GM12878 (cell line): Measurements from ENCODE around the gene CDYL. TPM values are rescaled to one million over a fixed set of nuclear protein-coding genes. Genes with fewer than 3 reads are reported as not detected.

Experiments
- ATAC-seq: fragments of 200-7000 bp; cut with Tn5 transposase; 3 replicates; pipeline ENCODE4 v1.9.1; 2020; ENCODE audit warnings: mild to moderate bottlenecking, moderate library complexity
- BruUV-seq: library from RNA; stranded (reverse); fragments of 400-500 nt; replicated peaks from 2 replicates; lab custom pipeline; 2021; lab: Mats Ljungman, UMichigan
- CTCF ChIA-PET: fragments of 300-600 bp; sonication (Branson Sonifier 250); formaldehyde crosslinking; extraction: SDS; loops from one replicate; lab custom pipeline; 2021; ENCODE audit warnings: inconsistent platforms; lab: Yijun Ruan, JAX
- POLR2A ChIA-PET: fragments of 350-600 bp; formaldehyde crosslinking; extraction: SDS; loops from one replicate; lab custom pipeline; 2021; ENCODE audit warnings: inconsistent platforms; lab: Charles Lee
- RAD21 ChIA-PET: fragments of 300-600 bp; sonication (Branson Sonifier 250); formaldehyde crosslinking; loops from one replicate; lab custom pipeline; 2023; ENCODE audit warnings: antibody characterized with exemption; ENCODE audit not compliant: unreplicated experiment; lab: Charles Lee
- SMC1A ChIA-PET: fragments of 300-600 bp; sonication (Branson Sonifier 250); formaldehyde crosslinking; loops from one replicate; lab custom pipeline; 2023; ENCODE audit not compliant: unreplicated experiment, uncharacterized antibody; lab: Charles Lee
- DNase-seq: peaks from one replicate; pipeline ENCODE4 v3.0.0-alpha.2; 2011; ENCODE audit warnings: low read depth, low spot score
- FAIRE-seq: peaks from 3 replicates; lab custom pipeline; 2011; peaks lifted over from hg19 to GRCh38; lab: Jason Lieb, UNC
- H2AFZ ChIP-seq: 2 replicates; pipeline ENCODE4 v1.6.0; 2011; ENCODE audit warnings: low read depth, low read length, control low read depth; ENCODE audit not compliant: control insufficient read depth
- H3K27ac ChIP-seq: 2 replicates; pipeline ENCODE4 v1.5.1; 2011; ENCODE audit warnings: control low read depth; ENCODE audit not compliant: control insufficient read depth, insufficient read depth
- H3K27me3 ChIP-seq, 2 experiments: replicated peaks in 1 of 2; 2 replicates each; pipeline versions ENCODE4 v1.6.0 to v1.6.1; 2011; ENCODE audit warnings: low read length in 1 of 2; ENCODE audit not compliant: control insufficient read depth in 2 of 2, insufficient read depth in 2 of 2
- H3K36me3 ChIP-seq, 2 experiments: 2 replicates each; pipeline ENCODE4 v1.5.1; 2011; ENCODE audit warnings: low read length in 1 of 2; ENCODE audit not compliant: control insufficient read depth in 2 of 2, insufficient read depth in 2 of 2
- H3K4me1 ChIP-seq: 2 replicates; pipeline ENCODE4 v1.6.1; 2011; ENCODE audit warnings: mild to moderate bottlenecking, low read length, moderate library complexity, mixed read lengths; ENCODE audit not compliant: control insufficient read depth, insufficient read depth
- H3K4me2 ChIP-seq: 2 replicates; pipeline ENCODE4 v1.6.0; 2011; ENCODE audit warnings: control low read depth; ENCODE audit not compliant: control insufficient read depth, insufficient read depth
- H3K4me3 ChIP-seq: fragments of 200-600 bp; sonication (generic); 2 replicates; pipeline ENCODE4 v1.5.1; 2016
- H3K79me2 ChIP-seq: 2 replicates; pipeline ENCODE4 v1.6.0; 2011; ENCODE audit warnings: low read length; ENCODE audit not compliant: control insufficient read depth, insufficient read depth
- H3K9ac ChIP-seq: 2 replicates; pipeline ENCODE4 v1.8.0; 2011; ENCODE audit warnings: low read length, control low read depth, mixed read lengths; ENCODE audit not compliant: control insufficient read depth, insufficient read depth
- H3K9me3 ChIP-seq: replicated peaks from 3 replicates; pipeline ENCODE4 v1.5.1; 2011; ENCODE audit warnings: mild to moderate bottlenecking, low read length; ENCODE audit not compliant: control insufficient read depth, insufficient read depth
- H4K20me1 ChIP-seq: 2 replicates; pipeline ENCODE4 v1.6.0; 2011; ENCODE audit not compliant: control insufficient read depth, insufficient read depth
- ATF2 ChIP-seq: IDR thresholded peaks from 2 replicates; pipeline ENCODE4 v1.6.1; 2012; ENCODE audit warnings: low read length, inconsistent platforms
- CBFB ChIP-seq: IDR thresholded peaks from 2 replicates; pipeline ENCODE4 v1.6.1; 2016; ENCODE audit warnings: antibody characterized with exemption, low read depth
- CHD2 ChIP-seq: IDR thresholded peaks from 2 replicates; pipeline ENCODE4 v1.6.1; 2011; ENCODE audit warnings: low read depth, low read length, improper control_type of control experiment, borderline replicate concordance
- DPF2 ChIP-seq: fragments of 450-650 bp; IDR thresholded peaks from 2 replicates; pipeline ENCODE4 v1.6.1; 2017; ENCODE audit warnings: mild to moderate bottlenecking
- EED ChIP-seq: sonication (generic); IDR thresholded peaks from 2 replicates; pipeline ENCODE4 v1.6.1; 2016; ENCODE audit warnings: antibody characterized with exemption, low read depth
- FOXK2 ChIP-seq: fragments of 450-650 bp; IDR thresholded peaks from 2 replicates; pipeline ENCODE4 v1.6.1; 2017; ENCODE audit warnings: mild to moderate bottlenecking, moderate library complexity
- KLF5 ChIP-seq: fragments of 450-650 bp; IDR thresholded peaks from 2 replicates; pipeline ENCODE4 v1.6.1; 2014; ENCODE audit warnings: mild to moderate bottlenecking; ENCODE audit not compliant: partially characterized antibody
- MTA3 ChIP-seq: IDR thresholded peaks from 2 replicates; pipeline ENCODE4 v1.6.1; 2012; ENCODE audit warnings: low read length, inconsistent platforms, borderline replicate concordance
- NFYA ChIP-seq: IDR thresholded peaks from 2 replicates; pipeline ENCODE4 v1.6.1; 2011; ENCODE audit warnings: low read depth, mild to moderate bottlenecking, low read length, improper control_type of control experiment, borderline replicate concordance
- RBBP5 ChIP-seq: fragments of 200-600 bp; sonication (generic); conservative IDR thresholded peaks from 2 replicates; pipeline ENCODE4 v1.6.1; 2016
- RUNX3 ChIP-seq: IDR thresholded peaks from 2 replicates; pipeline ENCODE4 v1.6.1; 2012; ENCODE audit warnings: low read length, inconsistent platforms
- SMAD1 ChIP-seq: fragments of 450-650 bp; IDR thresholded peaks from 2 replicates; pipeline ENCODE4 v1.6.1; 2018; ENCODE audit warnings: mild to moderate bottlenecking, low read depth; ENCODE audit not compliant: partially characterized antibody
- SMAD5 ChIP-seq: IDR thresholded peaks from 2 replicates; pipeline ENCODE4 v1.6.1; 2016; ENCODE audit warnings: antibody characterized with exemption, low read depth
- SPI1 ChIP-seq: IDR thresholded peaks from 2 replicates; pipeline ENCODE4 v1.6.1; 2011; ENCODE audit warnings: low read depth, mild to moderate bottlenecking, low read length, moderate library complexity, borderline replicate concordance; ENCODE audit not compliant: insufficient read depth
- YBX1 ChIP-seq: fragments of 450-650 bp; IDR thresholded peaks from 2 replicates; pipeline ENCODE4 v1.6.1; 2016; ENCODE audit warnings: antibody characterized with exemption
- YY1 ChIP-seq: IDR thresholded peaks from 2 replicates; pipeline ENCODE4 v1.6.1; 2011; ENCODE audit warnings: low read depth, mild to moderate bottlenecking, low read length
- ZNF207 ChIP-seq: fragments of 450-650 bp; IDR thresholded peaks from 2 replicates; pipeline ENCODE4 v1.6.1; 2014; ENCODE audit warnings: antibody characterized with exemption, mild to moderate bottlenecking, borderline replicate concordance
- WGBS: methylation state at CpG from one replicate; pipeline ENCODE4 v1.1.6; 2016; ENCODE audit warnings: low lambda C conversion rate; ENCODE audit not compliant: insufficient replicate concordance, insufficient coverage; ENCODE audit errors: missing lambda C conversion rate; 5-methylcytosine and 5-hydroxymethylcytosine counted together
- in situ Hi-C: fragments of 300-500 bp; cut with MboI; formaldehyde crosslinking; loops from 9 replicates; pipeline ENCODE4 v1.14.3; 2018; ENCODE audit warnings: mixed read lengths
- intact Hi-C: fragments of 100-400 bp; cut with micrococcal nuclease; formaldehyde crosslinking; loops from one replicate; pipeline ENCODE4 v1.14.2; 2022; ENCODE audit not compliant: unreplicated experiment
- polyA plus RNA-seq, 11 experiments: library from polyadenylated mRNA; depleted of rRNA in 4 of 11; unstranded in 6 of 11; stranded (reverse) in 5 of 11; fragments of >200 nt; fragmentation: Nextera tagmentation in 4 of 11; fragmentation: Illumina TruSeq in 1 of 11; extraction: Ambion mirVana in 4 of 11; extraction: Trizol in 1 of 11; gene quantifications; 1 replicate in 1 of 11; 2 replicates in 10 of 11; pipeline versions ENCODE4 v1.2.1 to v1.2.3, GENCODE V29; 2011 to 2016; ENCODE audit warnings: inconsistent platforms in 2 of 11, missing spikeins in 2 of 11, low read depth in 1 of 11
- total RNA-seq, 4 experiments: library from RNA; depleted of rRNA in 3 of 4; stranded (reverse); fragments of >200 nt in 3 of 4; fragmentation: Illumina TruSeq in 1 of 4; extraction: Trizol in 1 of 4; gene quantifications; 2 replicates each; pipeline versions ENCODE4 v1.2.1 to v1.2.3, GENCODE V29; 2013 to 2021
- TF ChIP-seq, protein P1 (sequence below): fragments of 450-650 bp; formaldehyde crosslinking; IDR thresholded peaks from 2 replicates; pipeline ENCODE4 v1.4.0; 2020; ENCODE audit warnings: mild to moderate bottlenecking, moderate library complexity
- TF ChIP-seq, protein P2 (sequence below): IDR thresholded peaks from 2 replicates; pipeline ENCODE4 v1.6.1; 2011; ENCODE audit warnings: borderline replicate concordance, low read depth, mild to moderate bottlenecking, moderate library complexity, low read length; ENCODE audit not compliant: insufficient read depth, poor library complexity, severe bottlenecking

CDYL gene
- total and polyA plus RNA-seq, 10 of the 15 experiments (the other 5 are each of a cell fraction or from before 2014, with no cell fraction given): 9.3 to 61.2 (median 28.5) TPM

DNA sequence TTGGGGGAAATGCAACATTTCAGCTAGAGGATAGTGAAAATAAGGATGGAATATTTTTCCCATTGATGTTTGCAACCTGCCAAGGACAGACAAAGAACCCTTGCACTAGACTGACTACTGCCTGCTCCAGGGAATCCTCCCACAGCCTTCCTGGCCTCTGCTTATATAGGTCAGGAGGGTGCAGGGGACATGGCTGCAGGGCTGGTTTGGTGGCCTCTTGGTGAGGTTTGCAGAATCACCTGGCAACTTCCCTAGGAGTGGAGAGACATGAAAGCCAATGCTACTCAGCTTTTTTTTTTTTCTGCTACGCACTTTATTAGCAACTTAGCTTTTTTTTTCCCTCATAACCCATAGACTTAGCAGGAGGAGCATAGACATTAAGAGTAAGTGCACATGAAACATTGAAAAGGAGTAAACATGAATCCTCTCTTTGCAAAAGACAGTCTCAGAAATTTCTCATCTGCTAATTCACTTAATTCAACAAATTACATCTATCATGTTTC lies 39.8 kb upstream of the CDYL start (continued):
- TF ChIP-seq, protein P1, sequence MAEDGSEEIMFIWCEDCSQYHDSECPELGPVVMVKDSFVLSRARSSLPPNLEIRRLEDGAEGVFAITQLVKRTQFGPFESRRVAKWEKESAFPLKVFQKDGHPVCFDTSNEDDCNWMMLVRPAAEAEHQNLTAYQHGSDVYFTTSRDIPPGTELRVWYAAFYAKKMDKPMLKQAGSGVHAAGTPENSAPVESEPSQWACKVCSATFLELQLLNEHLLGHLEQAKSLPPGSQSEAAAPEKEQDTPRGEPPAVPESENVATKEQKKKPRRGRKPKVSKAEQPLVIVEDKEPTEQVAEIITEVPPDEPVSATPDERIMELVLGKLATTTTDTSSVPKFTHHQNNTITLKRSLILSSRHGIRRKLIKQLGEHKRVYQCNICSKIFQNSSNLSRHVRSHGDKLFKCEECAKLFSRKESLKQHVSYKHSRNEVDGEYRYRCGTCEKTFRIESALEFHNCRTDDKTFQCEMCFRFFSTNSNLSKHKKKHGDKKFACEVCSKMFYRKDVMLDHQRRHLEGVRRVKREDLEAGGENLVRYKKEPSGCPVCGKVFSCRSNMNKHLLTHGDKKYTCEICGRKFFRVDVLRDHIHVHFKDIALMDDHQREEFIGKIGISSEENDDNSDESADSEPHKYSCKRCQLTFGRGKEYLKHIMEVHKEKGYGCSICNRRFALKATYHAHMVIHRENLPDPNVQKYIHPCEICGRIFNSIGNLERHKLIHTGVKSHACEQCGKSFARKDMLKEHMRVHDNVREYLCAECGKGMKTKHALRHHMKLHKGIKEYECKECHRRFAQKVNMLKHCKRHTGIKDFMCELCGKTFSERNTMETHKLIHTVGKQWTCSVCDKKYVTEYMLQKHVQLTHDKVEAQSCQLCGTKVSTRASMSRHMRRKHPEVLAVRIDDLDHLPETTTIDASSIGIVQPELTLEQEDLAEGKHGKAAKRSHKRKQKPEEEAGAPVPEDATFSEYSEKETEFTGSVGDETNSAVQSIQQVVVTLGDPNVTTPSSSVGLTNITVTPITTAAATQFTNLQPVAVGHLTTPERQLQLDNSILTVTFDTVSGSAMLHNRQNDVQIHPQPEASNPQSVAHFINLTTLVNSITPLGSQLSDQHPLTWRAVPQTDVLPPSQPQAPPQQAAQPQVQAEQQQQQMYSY (CRISPR knock-in tag): no peak
- TF ChIP-seq FOXK2 (no peak), YY1 (no peak), DPF2 (no peak), RBBP5 (no peak), NFYA (no peak), CBFB (no peak), SMAD1 (no peak)

GRCh38 chr6:4740032-4740431 lies 36.2 kb upstream of the CDYL start:
- TF ChIP-seq ZNF207 (no peak), EED (no peak), KLF5 (no peak), SPI1 (no peak), MTA3 (no peak), SMAD5 (no peak), YBX1 (no peak), SMAD1 (no peak), RUNX3 (no peak), FOXK2 (no peak), CHD2 (no peak), ATF2 (no peak)
- TF ChIP-seq, protein P2, sequence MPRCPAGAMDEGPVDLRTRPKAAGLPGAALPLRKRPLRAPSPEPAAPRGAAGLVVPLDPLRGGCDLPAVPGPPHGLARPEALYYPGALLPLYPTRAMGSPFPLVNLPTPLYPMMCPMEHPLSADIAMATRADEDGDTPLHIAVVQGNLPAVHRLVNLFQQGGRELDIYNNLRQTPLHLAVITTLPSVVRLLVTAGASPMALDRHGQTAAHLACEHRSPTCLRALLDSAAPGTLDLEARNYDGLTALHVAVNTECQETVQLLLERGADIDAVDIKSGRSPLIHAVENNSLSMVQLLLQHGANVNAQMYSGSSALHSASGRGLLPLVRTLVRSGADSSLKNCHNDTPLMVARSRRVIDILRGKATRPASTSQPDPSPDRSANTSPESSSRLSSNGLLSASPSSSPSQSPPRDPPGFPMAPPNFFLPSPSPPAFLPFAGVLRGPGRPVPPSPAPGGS: no peak
- TF ChIP-seq, all 136 proteins: peak for 0
- ChIA-PET CTCF (interaction anchor here (0.8 kb wide), 1 partner anchor 47 kb away, joined by 3 read pairs; no protein-coding TSS in a partner anchor), POLR2A (interaction anchor here (0.6 kb wide), 1 partner anchor 206 kb away, joined by 5 read pairs; no protein-coding TSS in a partner anchor), SMC1A (interaction anchor here (0.6 kb wide), 1 partner anchor 109 kb away, joined by 3 read pairs; no protein-coding TSS in a partner anchor), RAD21 (no interaction called here)
- in situ Hi-C loops: no loop called here
- H2AFZ ChIP-seq: no peak overlapping the region
- H3K79me2 ChIP-seq: no peaks in the 10 kb centered on the region
- no peak overlapping the region for H3K9ac ChIP-seq
- WGBS: 10% methylated on average over 6 of the region's 6 CpGs
- H3K36me3 ChIP-seq: no peaks in the 10 kb centered on the region
- intact Hi-C loops: no loop called here
- no peaks in the 10 kb centered on the region for H4K20me1 ChIP-seq
- H3K4me3 ChIP-seq: no peak overlapping the region
- no peak for FAIRE-seq
- no peak for ATAC-seq
- no peak for DNase-seq
- H3K4me2 ChIP-seq: no peak overlapping the region
- H3K4me1 ChIP-seq: no peaks in the 10 kb centered on the region
- no peak overlapping the region for H3K27ac ChIP-seq
- no TSS peak for BruUV-seq
- H3K27me3 ChIP-seq: peaks cover 0 to 4% of the 10 kb centered on the region in 2 experiments; a peak in 1 of 4 replicates
- no peaks in the 10 kb centered on the region for H3K9me3 ChIP-seq
